AG04449 (cell line): ENCODE data around the gene MKI67.

Experiments used
- CTCF ChIA-PET: fragments of 350-600 bp; formaldehyde crosslinking; extraction: SDS; loops from one replicate; lab custom pipeline; 2021; ENCODE audit warnings: antibody characterized with exemption; lab: Yijun Ruan, JAX
- POLR2A ChIA-PET: fragments of 400-600, 350-600 bp; formaldehyde crosslinking; extraction: SDS; loops from one replicate; lab custom pipeline; 2020; ENCODE audit warnings: antibody characterized with exemption, inconsistent platforms; lab: Yijun Ruan, JAX
- DNase-seq: peaks from one replicate; pipeline ENCODE4 v3.0.0-alpha.2; 2010; ENCODE audit warnings: low read depth, low spot score
- H3K4me3 ChIP-seq: 2 replicates; pipeline ENCODE4 v1.5.1; 2011; ENCODE audit warnings: low read depth, mild to moderate bottlenecking, control low read depth, low read length
- CTCF ChIP-seq: IDR thresholded peaks from one replicate; pipeline ENCODE4 v1.5.1; 2011; ENCODE audit warnings: mild to moderate bottlenecking, moderate library complexity, low read length, control low read depth, inconsistent platforms; ENCODE audit not compliant: insufficient read depth; ENCODE audit errors: missing control alignments

Gene MKI67

GRCh38 chr10:128058106-128058749, 68.0 kb downstream of the MKI67 start:
- H3K4me3 ChIP-seq = no peak overlapping the region
- DNase-seq = no peak
- ChIA-PET CTCF (interaction anchor here (1.0 to 2.2 kb wide), 2 partner anchors 11 to 14 kb away, joined by 3 to 8 read pairs; no protein-coding TSS in a partner anchor), POLR2A (no interaction called here)
- TF ChIP-seq CTCF = no peak

DNA sequence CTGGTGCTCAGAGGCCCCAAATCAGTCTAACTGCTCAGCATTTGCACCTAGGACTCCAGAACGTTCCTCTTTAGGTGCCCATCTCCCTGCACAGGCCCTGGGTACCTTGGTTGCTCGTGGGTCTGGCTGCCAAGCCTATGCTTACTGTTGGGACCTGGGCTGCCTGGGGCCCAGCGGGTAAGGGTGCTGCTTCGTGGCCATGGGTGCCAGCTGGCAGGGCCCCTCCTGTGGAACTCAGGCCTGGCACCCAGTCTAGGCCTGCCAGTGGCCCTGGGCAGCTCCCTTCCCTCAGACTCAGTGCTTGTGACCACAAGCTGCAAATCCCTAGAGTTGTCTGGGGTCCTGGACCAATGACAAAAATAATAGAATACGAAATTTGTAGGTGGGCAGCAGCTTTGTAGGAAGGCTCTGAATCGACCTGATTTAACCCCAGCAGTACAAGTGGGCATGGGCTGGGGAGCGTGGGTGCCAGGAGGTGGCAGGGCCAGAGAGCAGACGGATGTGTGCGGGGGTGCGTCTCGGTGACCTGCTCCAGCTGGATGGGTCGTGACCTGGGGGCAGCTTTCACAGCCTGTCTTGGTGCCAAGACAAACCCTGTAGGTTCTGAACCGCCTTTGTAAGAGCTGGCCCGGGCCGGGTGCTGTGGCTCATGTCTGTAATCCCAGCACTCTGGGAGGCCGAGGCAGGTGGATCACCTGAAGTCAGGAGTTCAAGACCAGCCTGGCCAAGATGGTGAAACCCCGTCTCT, 69.7 kb downstream of the MKI67 start:
- DNase-seq = no peak
- POLR2A ChIA-PET = no interaction called here
- no peak overlapping the region for H3K4me3 ChIP-seq
- CTCF ChIA-PET = interaction anchor here (1.1 to 1.2 kb wide), 2 partner anchors 13 to 22 kb away, joined by 3 read pairs; no protein-coding TSS in a partner anchor
- no peak for TF ChIP-seq CTCF

- TF ChIP-seq CTCF = no peak
- DNase-seq = no peak
- ChIA-PET POLR2A (no interaction called here), CTCF (no interaction called here)
- no peak overlapping the region for H3K4me3 ChIP-seq
Measured at GRCh38 chr10:128055061-128055868, 71.0 kb downstream of the MKI67 start.

GRCh38 chr10:128054163-128054970, 71.9 kb downstream of the MKI67 start:
- CTCF ChIA-PET = no interaction called here

GRCh38 chr10:128053356-128053755, 72.9 kb downstream of the MKI67 start:
- DNase-seq = no peak
- POLR2A ChIA-PET = no interaction called here
- no peak for TF ChIP-seq CTCF
- H3K4me3 ChIP-seq = no peak overlapping the region
- CTCF ChIA-PET = no interaction called here

More at GRCh38 chr10:128054163-128054970, 71.9 kb downstream of the MKI67 start:
- POLR2A ChIA-PET = no interaction called here
- TF ChIP-seq CTCF = no peak
- no peak overlapping the region for H3K4me3 ChIP-seq
- no peak for DNase-seq
